HCT116 (cell line): ENCODE data around the gene PRKCZ. TPM values are rescaled to one million over a fixed set of nuclear protein-coding genes. Genes with fewer than 3 reads are reported as not detected.

Experiments used
- ATAC-seq: fragments of 200-7000 bp; cut with Tn5 transposase; 2 replicates; pipeline ENCODE4 v1.9.1; 2020; ENCODE audit warnings: mild to moderate bottlenecking, moderate library complexity
- BruUV-seq: library from RNA; stranded (reverse); fragments of 400-500 nt; replicated peaks from 2 replicates; lab custom pipeline; 2021; lab: Mats Ljungman, UMichigan
- CTCF ChIA-PET: fragments of 300-600 bp; sonication (Branson Sonifier 250); formaldehyde crosslinking; loops from one replicate; lab custom pipeline; 2021; ENCODE audit warnings: antibody characterized with exemption; lab: Charles Lee
- POLR2A ChIA-PET: fragments of 300-600, 350-600 bp; sonication (Branson Sonifier 250); formaldehyde crosslinking; loops from one replicate; lab custom pipeline; 2021; ENCODE audit warnings: antibody characterized with exemption; lab: Charles Lee
- RAD21 ChIA-PET, 2 experiments: fragments of 300-600 bp; sonication (Branson Sonifier 250); formaldehyde crosslinking; loops; one replicate each; lab custom pipeline; 2023; ENCODE audit warnings: low total read pairs in 2 of 2; ENCODE audit not compliant: uncharacterized antibody in 2 of 2, unreplicated experiment in 2 of 2, low non-redundant PET in 1 of 2; lab: Charles Lee
- DNase-seq: peaks from one replicate; pipeline ENCODE4 v3.0.0-alpha.2; 2010; ENCODE audit warnings: low read depth, low spot score
- H2AFZ ChIP-seq: fragments of 200-600 bp; shearing (Covaris generic), sonication (generic); 2 replicates; pipeline ENCODE4 v1.6.1; 2017; ENCODE audit warnings: low read depth, mixed run types, mixed read lengths, antibody characterized with exemption, low read length; ENCODE audit not compliant: poor library complexity, severe bottlenecking
- H3K27ac ChIP-seq: 2 replicates; pipeline ENCODE4 v1.5.1; 2012; ENCODE audit warnings: low read depth, low read length
- H3K27me3 ChIP-seq: fragments of 200-600 bp; sonication (generic); 2 replicates; pipeline ENCODE4 v1.6.1; 2016; ENCODE audit warnings: mixed run types, low read length, mixed read lengths; ENCODE audit not compliant: insufficient read depth
- H3K36me3 ChIP-seq, 2 experiments: fragments of 200-500 bp in 1 of 2; fragments of 200-600 bp in 1 of 2; sonication (Bioruptor generic) in 1 of 2; sonication (generic) in 1 of 2; 2 replicates each; pipeline versions ENCODE4 v1.5.1 to v1.6.1; 2014 to 2016; ENCODE audit warnings: low read length in 2 of 2, inconsistent platforms in 1 of 2, mixed read lengths in 1 of 2, mixed run types in 1 of 2; ENCODE audit not compliant: insufficient read depth in 2 of 2, control insufficient read depth in 1 of 2
- H3K4me1 ChIP-seq, 2 experiments: fragments of 200-600 bp in 1 of 2; sonication (generic) in 1 of 2; 2 replicates each; pipeline versions ENCODE4 v1.5.1 to v1.6.1; 2012 to 2017; ENCODE audit warnings: low read length in 2 of 2, inconsistent platforms in 1 of 2, mild to moderate bottlenecking in 1 of 2, mixed read lengths in 1 of 2, mixed run types in 1 of 2, moderate library complexity in 1 of 2; ENCODE audit not compliant: insufficient read depth in 2 of 2, control insufficient read depth in 1 of 2
- H3K4me2 ChIP-seq: fragments of 200-600 bp; sonication (generic); 2 replicates; pipeline ENCODE4 v1.6.1; 2017; ENCODE audit warnings: mixed run types, low read length, mixed read lengths
- H3K4me3 ChIP-seq, 2 experiments: fragments of 200-600 bp in 1 of 2; sonication (generic) in 1 of 2; replicated peaks in 1 of 2; 2 replicates each; pipeline ENCODE4 v1.5.1; 2011 to 2016; ENCODE audit warnings: low read length in 2 of 2, control low read depth in 1 of 2, low read depth in 1 of 2, mild to moderate bottlenecking in 1 of 2, mixed read lengths in 1 of 2, mixed run types in 1 of 2
- H3K79me2 ChIP-seq: fragments of 200-600 bp; sonication (generic); 2 replicates; pipeline ENCODE4 v1.6.1; 2017; ENCODE audit warnings: mild to moderate bottlenecking, mixed run types, low read length, moderate library complexity, mixed read lengths; ENCODE audit not compliant: insufficient read depth
- H3K9ac ChIP-seq: fragments of 200-600 bp; sonication (generic); 2 replicates; pipeline ENCODE4 v1.6.1; 2016; ENCODE audit warnings: low read length, mixed read lengths
- H3K9me2 ChIP-seq: fragments of 200-600 bp; sonication (generic), shearing (Covaris generic); 2 replicates; pipeline ENCODE4 v1.6.1; 2017; ENCODE audit warnings: mixed run types, mild to moderate bottlenecking, moderate library complexity; ENCODE audit not compliant: insufficient read depth
- H3K9me3 ChIP-seq, 2 experiments: fragments of 200-500 bp in 1 of 2; fragments of 200-600 bp in 1 of 2; sonication (Bioruptor generic) in 1 of 2; sonication (generic) in 1 of 2; 2 replicates each; pipeline ENCODE4 v1.6.1; 2014 to 2017; ENCODE audit warnings: low read length in 2 of 2, mixed read lengths in 2 of 2, inconsistent platforms in 1 of 2, low read depth in 1 of 2, mild to moderate bottlenecking in 1 of 2, mixed run types in 1 of 2, moderate library complexity in 1 of 2; ENCODE audit not compliant: control insufficient read depth in 1 of 2, insufficient read depth in 1 of 2
- H4K20me1 ChIP-seq: fragments of 200-600 bp; sonication (generic), shearing (Covaris generic); 2 replicates; pipeline ENCODE4 v1.6.1; 2017; ENCODE audit warnings: mixed run types, mild to moderate bottlenecking, moderate library complexity; ENCODE audit not compliant: insufficient read depth
- ELF1 ChIP-seq: IDR thresholded peaks from 2 replicates; pipeline ENCODE4 v1.6.1; 2012; ENCODE audit warnings: low read depth, borderline replicate concordance
- EZH2 ChIP-seq: fragments of 200-600 bp; sonication (generic); IDR thresholded peaks from 2 replicates; pipeline ENCODE4 v1.6.1; 2017; ENCODE audit warnings: antibody characterized with exemption, mixed run types
- JUND ChIP-seq: IDR thresholded peaks from 2 replicates; pipeline ENCODE4 v1.6.1; 2012
- POLR2A ChIP-seq: IDR thresholded peaks from 2 replicates; pipeline ENCODE4 v1.7.0; 2011; ENCODE audit warnings: borderline replicate concordance; ENCODE audit not compliant: insufficient read depth, insufficient read length; ENCODE audit errors: extremely low read depth
- RAD21 ChIP-seq: IDR thresholded peaks from 2 replicates; pipeline ENCODE4 v1.6.1; 2012; ENCODE audit warnings: low read depth, mild to moderate bottlenecking
- ZFX ChIP-seq: fragments of 450-650 bp; IDR thresholded peaks from 2 replicates; pipeline ENCODE4 v1.6.1; 2017
- intact Hi-C: fragments of 100-400 bp; cut with micrococcal nuclease; formaldehyde crosslinking; loops from 2 replicates; pipeline ENCODE4 v1.10.0; 2022
- total RNA-seq: library from RNA; stranded (reverse); gene quantifications from one replicate; pipeline ENCODE4 v1.2.1, GENCODE V29; 2021; ENCODE audit not compliant: unreplicated experiment
- TF ChIP-seq, protein P1 (sequence below): IDR thresholded peaks from 2 replicates; pipeline ENCODE4 v1.6.1; 2012
- TF ChIP-seq, protein P2 (sequence below): IDR thresholded peaks from 2 replicates; pipeline ENCODE4 v1.6.1; 2011; ENCODE audit warnings: mild to moderate bottlenecking, low read length, moderate library complexity; ENCODE audit not compliant: insufficient replicate concordance; ENCODE audit errors: extremely low read depth

Gene PRKCZ
- total RNA-seq, 1 experiment from 2014 or later: 46.8 TPM

GRCh38 chr1:2228694-2229036 lies 178.5 kb downstream of the PRKCZ start:
- peak overlapping the region; percentile 54 to 67 for H3K4me3 ChIP-seq
- peak overlapping the region; percentile 95 for H3K4me2 ChIP-seq
- H3K36me3 ChIP-seq: peaks cover 0 to 3% of the 10 kb centered on the region in 2 experiments; a peak in 1 of 4 replicates
- H3K27ac ChIP-seq: peak overlapping the region; percentile 63; the same call in 1 of the 2 replicates
- ChIA-PET CTCF (no interaction called here), RAD21 (interaction anchor here in 1 of 2 experiments (0.6 kb wide), 1 partner anchor 12 kb away, joined by 5 read pairs; no protein-coding TSS in a partner anchor)
- DNase-seq: no peak
- no peak overlapping the region for H2AFZ ChIP-seq
- peaks cover 23 to 37% of the 10 kb centered on the region in 2 experiments for H3K4me1 ChIP-seq
- H3K9me2 ChIP-seq: no peaks in the 10 kb centered on the region
- BruUV-seq: no TSS peak
- no peak for ATAC-seq
- H3K27me3 ChIP-seq: no peaks in the 10 kb centered on the region
- peaks cover 28% of the 10 kb centered on the region; the same call in 1 of the 2 replicates for H4K20me1 ChIP-seq
- intact Hi-C loops: no loop called here
- TF ChIP-seq EZH2: no peak
- TF ChIP-seq JUND: no peak
- no peak for TF ChIP-seq ZFX
- TF ChIP-seq, protein P1, sequence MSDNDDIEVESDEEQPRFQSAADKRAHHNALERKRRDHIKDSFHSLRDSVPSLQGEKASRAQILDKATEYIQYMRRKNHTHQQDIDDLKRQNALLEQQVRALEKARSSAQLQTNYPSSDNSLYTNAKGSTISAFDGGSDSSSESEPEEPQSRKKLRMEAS: no peak
- TF ChIP-seq POLR2A: no peak
- TF ChIP-seq, protein P2, sequence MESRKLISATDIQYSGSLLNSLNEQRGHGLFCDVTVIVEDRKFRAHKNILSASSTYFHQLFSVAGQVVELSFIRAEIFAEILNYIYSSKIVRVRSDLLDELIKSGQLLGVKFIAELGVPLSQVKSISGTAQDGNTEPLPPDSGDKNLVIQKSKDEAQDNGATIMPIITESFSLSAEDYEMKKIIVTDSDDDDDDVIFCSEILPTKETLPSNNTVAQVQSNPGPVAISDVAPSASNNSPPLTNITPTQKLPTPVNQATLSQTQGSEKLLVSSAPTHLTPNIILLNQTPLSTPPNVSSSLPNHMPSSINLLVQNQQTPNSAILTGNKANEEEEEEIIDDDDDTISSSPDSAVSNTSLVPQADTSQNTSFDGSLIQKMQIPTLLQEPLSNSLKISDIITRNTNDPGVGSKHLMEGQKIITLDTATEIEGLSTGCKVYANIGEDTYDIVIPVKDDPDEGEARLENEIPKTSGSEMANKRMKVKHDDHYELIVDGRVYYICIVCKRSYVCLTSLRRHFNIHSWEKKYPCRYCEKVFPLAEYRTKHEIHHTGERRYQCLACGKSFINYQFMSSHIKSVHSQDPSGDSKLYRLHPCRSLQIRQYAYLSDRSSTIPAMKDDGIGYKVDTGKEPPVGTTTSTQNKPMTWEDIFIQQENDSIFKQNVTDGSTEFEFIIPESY: no peak
- no peak for TF ChIP-seq RAD21
- no peak for TF ChIP-seq ELF1
- TF ChIP-seq, all 23 proteins: peak for 0
- Histone ChIP-seq H3K9ac (peak overlapping the region; percentile 65), H3K79me2 (peaks cover 50% of the 10 kb centered on the region), H3K9me3 (no peaks in the 10 kb centered on the region)
- POLR2A ChIA-PET: interaction anchor here (1.3 kb wide), 1 partner anchor 10 kb away, joined by 3 read pairs; no protein-coding TSS in a partner anchor
